ENCODE results near the gene TOR1A.
"Not testable (repeated sequence)": the region's sequence is repeated elsewhere in the genome, so short reads cannot be mapped to it uniquely, and the experiment has no call there.

TOR1A gene

DNA sequence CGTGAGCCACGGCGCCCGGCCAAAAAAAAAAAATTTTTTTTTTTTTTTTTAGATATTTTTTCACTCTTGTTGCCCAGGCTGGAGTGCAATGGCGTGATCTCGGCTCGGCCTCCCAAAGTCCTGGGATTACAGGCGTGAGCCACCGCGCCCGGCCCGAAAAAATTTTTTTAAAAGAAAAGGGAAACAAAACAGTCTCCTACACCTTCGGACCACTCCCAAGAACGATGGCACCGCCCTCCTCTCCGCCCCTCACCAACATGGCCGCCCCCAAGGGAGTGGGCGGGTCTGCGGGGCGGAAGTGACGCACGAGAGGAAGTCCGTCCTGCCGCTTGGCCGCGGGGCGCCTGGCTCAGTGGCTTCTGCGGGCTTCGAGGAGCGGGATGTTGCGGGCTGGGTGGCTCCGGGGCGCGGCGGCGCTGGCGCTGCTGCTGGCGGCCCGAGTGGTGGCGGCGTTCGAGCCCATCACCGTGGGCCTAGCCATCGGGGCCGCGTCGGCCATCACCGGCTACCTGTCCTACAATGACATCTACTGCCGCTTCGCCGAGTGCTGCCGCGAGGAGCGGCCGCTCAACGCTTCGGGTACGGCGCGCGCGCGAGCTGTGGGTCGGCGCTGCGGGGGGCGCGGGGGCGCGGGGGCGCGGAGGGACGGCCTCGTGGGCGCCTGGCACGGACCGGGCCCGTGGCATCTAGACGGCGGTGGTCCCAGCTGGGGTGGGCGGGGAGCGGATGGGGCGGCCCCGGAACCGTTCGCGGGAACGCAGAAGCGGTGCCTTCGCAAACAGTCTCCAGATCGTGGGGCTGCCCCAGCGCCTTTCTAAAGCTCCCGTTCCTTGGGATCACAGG, 20.9 kb downstream of the TOR1A start, which contains the start of gene TOR1B:
TSS of gene TOR1B (plus strand) at position 352 of the 843 bp plus-strand sequence. CDS start at position 381, 29 bp downstream.
- DNase-seq (ENCODE audit: low read depth in 2 of 2) = peak; percentile 95 to 96
- TF ChIP-seq, protein P1, sequence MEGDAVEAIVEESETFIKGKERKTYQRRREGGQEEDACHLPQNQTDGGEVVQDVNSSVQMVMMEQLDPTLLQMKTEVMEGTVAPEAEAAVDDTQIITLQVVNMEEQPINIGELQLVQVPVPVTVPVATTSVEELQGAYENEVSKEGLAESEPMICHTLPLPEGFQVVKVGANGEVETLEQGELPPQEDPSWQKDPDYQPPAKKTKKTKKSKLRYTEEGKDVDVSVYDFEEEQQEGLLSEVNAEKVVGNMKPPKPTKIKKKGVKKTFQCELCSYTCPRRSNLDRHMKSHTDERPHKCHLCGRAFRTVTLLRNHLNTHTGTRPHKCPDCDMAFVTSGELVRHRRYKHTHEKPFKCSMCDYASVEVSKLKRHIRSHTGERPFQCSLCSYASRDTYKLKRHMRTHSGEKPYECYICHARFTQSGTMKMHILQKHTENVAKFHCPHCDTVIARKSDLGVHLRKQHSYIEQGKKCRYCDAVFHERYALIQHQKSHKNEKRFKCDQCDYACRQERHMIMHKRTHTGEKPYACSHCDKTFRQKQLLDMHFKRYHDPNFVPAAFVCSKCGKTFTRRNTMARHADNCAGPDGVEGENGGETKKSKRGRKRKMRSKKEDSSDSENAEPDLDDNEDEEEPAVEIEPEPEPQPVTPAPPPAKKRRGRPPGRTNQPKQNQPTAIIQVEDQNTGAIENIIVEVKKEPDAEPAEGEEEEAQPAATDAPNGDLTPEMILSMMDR (IDR thresholded peaks at IDR 0.05; ENCODE audit: low read depth, low read length) = no peak
- H3K4me3 ChIP-seq (replicated peaks in 1 of 2; ENCODE audit: low read depth in 2 of 2, low read length in 2 of 2) = peak within 1 kb of the TSS; percentile 68 to 73

DNA sequence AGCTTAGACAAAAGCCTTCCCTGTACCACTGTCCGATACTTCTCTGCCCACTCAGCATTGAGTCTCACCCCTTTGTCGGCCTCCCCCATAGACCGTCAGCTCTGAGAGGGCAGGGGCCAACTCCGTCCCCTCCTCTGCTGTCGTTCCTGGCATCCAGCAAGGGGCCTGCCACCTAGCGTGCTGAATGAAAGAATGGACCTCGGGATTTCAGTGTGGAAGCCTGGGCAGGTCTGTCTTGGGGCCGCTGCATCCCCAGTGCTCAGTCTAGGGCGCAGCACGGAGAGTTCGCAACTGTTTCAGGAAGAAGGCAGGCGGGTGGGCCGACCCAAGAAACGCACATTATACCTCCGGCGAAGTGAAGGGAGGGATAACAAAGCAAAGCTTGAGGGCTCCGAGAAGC, 22.4 kb downstream of the TOR1A start:
- no peak for DNase-seq (ENCODE audit: low read depth in 2 of 2)
- TF ChIP-seq, protein P1 (IDR thresholded peaks at IDR 0.05; ENCODE audit: low read depth, low read length) = no peak
- H3K4me3 ChIP-seq (replicated peaks in 1 of 2; ENCODE audit: low read depth in 2 of 2, low read length in 2 of 2) = no peak overlapping the region

DNA sequence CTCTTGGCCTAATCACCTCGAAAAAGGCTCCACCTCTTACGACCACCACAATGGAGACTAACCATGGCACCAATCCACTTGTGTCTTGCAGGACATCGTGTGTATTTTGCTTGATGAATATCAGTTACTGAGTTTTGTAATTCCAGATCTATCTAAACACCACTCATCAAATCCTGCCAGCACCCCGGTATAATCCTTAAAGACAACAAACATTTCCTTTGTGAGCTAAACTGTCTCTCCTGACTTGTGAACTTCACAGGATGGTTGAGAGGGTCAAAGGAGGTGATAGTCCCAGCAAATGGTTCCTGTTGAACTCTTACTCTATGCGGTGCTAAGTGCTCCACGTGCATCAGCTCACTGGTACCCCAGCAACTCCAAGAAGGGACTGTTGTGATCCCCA, 25.0 kb downstream of the TOR1A start:
- DNase-seq (ENCODE audit: low read depth in 2 of 2) = no peak
- TF ChIP-seq, protein P1 (IDR thresholded peaks at IDR 0.05; ENCODE audit: low read depth, low read length) = no peak
- no peak overlapping the region for H3K4me3 ChIP-seq (replicated peaks in 1 of 2; ENCODE audit: low read depth in 2 of 2, low read length in 2 of 2)

DNA sequence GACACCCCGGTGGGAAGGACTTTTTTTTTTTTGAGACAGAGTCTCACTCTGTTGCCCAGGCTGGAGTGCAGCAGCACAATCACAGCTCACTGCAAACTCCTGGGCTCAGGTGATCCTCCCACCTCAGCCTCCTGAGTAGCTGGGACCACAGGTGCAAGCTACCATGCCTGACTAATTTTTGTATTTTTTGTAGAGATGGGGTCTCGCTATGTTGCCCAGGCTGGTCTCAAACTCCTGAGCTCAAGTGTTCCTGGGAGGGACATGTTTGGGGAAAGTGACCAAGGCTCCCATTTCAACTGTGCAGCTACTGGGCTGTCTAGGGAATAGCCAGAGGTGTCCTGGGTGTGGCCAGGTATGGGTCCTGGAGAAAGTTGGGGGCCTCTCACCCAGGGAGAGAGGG, 27.9 kb downstream of the TOR1A start:
- not testable (repeated sequence) for DNase-seq (ENCODE audit: low read depth in 2 of 2); H3K4me3 ChIP-seq (replicated peaks in 1 of 2; ENCODE audit: low read depth in 2 of 2, low read length in 2 of 2)

DNA sequence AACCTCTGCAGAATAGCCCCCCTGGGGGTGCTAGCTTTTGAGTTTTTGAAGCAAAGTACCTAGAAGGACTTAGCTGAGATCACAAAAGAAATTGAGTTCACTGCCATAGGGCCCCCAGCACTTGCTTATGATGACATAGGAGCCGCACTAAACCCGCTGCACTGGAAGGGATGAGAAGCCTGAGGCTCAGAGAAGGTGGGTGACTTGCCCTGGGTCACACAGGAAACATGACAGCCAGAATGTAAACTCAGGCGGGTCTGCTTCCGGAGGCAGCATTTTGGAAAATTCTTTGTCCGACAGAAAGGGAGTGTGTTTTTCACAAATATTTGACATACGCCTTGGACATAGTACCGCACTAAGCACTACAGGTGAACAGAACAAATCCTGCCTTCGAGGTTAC, 29.4 kb downstream of the TOR1A start:
- DNase-seq (ENCODE audit: low read depth in 2 of 2) = no peak

DNA sequence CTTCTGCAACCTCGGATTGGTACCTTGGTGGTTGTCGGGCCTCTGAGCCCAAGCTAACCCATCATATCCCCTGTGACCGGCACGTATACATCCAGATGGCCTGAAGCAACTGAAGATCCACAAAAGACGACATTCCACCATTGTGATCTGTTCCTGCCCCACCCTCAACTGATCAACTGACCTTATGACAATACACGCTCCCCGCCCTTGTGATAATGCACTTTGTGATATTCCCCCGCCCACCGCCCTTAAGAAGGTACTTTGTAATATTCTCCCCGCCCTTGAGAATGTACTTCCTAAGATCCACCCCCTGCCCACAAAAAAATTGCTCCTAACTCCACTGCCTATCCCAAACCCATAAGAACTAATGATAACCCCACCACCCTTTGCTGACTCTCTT, 37.5 kb downstream of the TOR1A start:
- H3K4me3 ChIP-seq (replicated peaks in 1 of 2; ENCODE audit: low read depth in 2 of 2, low read length in 2 of 2) = no peak overlapping the region
- no peak for DNase-seq (ENCODE audit: low read depth in 2 of 2)
- TF ChIP-seq, protein P1 (IDR thresholded peaks at IDR 0.05; ENCODE audit: low read depth, low read length) = no peak

More for the DNA sequence above, 29.4 kb downstream of the TOR1A start:
- TF ChIP-seq, protein P1 (IDR thresholded peaks at IDR 0.05; ENCODE audit: low read depth, low read length) = no peak
- H3K4me3 ChIP-seq (replicated peaks in 1 of 2; ENCODE audit: low read depth in 2 of 2, low read length in 2 of 2) = no peak overlapping the region

DNA sequence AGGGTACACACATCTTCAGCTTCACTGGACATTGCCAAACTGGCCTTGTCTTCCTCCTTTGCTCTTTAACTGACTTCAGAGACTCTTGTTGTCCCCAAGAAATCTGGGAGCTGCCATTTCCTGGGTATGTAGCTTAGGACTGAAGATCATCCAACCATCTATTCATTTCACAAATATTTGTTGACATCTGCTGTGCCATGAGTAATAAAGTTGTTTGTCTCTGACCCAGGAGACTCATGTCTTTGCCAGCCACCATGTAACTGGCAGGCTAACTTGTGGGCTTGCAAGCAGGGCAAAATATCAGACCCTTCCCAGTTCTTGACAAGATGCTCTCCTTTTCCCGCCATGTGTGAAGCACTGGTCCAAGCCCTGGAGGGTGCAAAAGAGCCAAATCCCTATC, 38.1 kb downstream of the TOR1A start:
- H3K4me3 ChIP-seq (replicated peaks in 1 of 2; ENCODE audit: low read depth in 2 of 2, low read length in 2 of 2) = no peak overlapping the region
- peak in 1 of 2 donors; percentile 25 for DNase-seq (ENCODE audit: low read depth in 2 of 2)
- TF ChIP-seq, protein P1 (IDR thresholded peaks at IDR 0.05; ENCODE audit: low read depth, low read length) = no peak

DNA sequence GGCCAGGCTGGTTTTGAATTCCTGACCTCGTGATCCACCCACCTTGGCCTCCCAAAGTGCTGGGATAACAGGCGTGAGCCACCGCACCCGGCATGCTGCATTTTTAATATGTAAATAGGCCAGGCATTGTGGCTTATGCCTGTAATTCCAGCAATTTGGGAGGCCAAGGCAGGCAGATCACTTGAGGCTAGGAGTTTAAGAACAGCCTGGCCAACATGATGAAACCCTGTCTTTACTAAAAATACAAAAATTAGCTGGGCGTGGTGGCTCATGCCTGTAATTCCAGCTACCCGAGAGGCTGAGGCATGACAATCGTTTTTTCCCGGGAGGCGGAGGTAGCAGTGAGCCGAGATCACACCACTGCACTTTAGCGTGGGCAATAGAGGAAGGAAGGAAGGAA, 39.0 kb downstream of the TOR1A start:
- not testable (repeated sequence) for DNase-seq (ENCODE audit: low read depth in 2 of 2); H3K4me3 ChIP-seq (replicated peaks in 1 of 2; ENCODE audit: low read depth in 2 of 2, low read length in 2 of 2)

Measured in cardiac fibroblast (primary cell).